ENCODE results near the gene RASSF7.
"Not testable (repeated sequence)": the region's sequence is repeated elsewhere in the genome, so short reads cannot be mapped to it uniquely, and the experiment has no call there.

The RASSF7 gene

DNA sequence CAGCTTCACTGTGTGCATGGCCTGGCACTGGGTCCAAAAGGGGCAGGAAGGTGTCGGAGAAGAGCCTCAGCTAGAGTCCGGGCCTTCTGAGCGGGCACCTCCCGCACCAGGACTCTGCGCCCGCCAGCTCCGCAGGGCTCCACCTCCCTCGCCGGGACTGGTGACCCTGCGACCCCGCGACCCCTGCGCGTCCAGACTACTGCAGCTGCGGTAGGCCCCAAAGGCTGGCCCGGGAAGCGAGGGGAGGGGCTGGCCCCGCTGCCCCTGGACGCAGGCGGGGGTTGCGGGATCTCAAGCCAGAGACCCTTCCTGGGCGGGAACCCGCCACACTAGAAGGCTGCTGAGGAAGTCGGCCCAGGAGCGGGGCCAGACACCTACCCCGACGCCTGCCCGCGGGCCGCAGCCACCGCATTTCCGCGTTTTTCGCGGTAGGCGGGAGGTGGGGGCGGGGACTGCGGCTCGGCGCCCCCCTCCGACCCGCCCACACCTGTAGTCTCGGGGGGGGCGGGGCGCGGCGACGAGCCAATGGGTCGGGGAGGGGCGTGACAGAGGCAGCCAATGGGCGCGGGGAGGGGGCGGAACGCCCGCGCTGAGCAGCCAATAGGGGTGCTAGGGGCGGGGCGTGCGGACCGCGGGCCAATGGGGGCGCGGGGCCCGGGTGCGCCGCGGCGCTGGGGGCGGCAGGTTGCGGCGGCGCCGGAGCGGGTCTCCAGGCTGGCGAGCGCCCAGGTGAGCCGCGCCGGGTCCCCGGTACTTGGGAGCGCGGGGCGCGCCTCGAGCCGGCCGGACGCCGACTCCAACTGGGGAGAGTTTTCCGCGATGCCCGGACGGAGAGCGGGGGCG, at the start of gene RASSF7, which contains the start of gene LMNTD2:
Gene RASSF7 (plus strand): TSS at position 666 of the 843 bp plus-strand sequence. CDS start 799 bp downstream, outside the sequence.
Gene LMNTD2 (minus strand): TSS at position 434 of the 843 bp plus-strand sequence. CDS start 22 bp downstream, at position 412.
- DNase-seq: peak; percentile 65

GRCh38 chr11:512761-513595, 47.8 kb upstream of the RASSF7 start:
- no peak for DNase-seq

DNA sequence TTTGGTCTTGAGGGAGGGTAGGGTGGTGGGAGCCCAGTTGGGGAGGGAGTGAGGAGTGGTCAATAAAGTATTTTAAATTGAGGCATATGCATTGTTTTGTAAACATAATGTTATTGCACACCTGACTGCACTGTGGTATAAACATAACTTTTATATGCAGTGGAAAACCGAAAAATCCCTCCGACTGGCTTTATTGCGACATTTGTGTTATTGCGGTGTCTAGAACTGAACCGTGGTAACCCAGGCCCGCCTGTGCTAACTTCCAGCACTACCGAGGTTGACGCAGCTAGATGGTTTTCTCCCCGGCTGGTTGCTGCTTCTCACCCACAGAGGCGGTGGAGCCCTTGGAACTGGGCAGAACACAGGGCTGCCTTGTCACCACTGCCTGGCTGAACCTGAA, 46.2 kb upstream of the RASSF7 start:
- DNase-seq: no peak

- no peak for DNase-seq
Observed at GRCh38 chr11:515131-515530, 45.6 kb upstream of the RASSF7 start.

DNA sequence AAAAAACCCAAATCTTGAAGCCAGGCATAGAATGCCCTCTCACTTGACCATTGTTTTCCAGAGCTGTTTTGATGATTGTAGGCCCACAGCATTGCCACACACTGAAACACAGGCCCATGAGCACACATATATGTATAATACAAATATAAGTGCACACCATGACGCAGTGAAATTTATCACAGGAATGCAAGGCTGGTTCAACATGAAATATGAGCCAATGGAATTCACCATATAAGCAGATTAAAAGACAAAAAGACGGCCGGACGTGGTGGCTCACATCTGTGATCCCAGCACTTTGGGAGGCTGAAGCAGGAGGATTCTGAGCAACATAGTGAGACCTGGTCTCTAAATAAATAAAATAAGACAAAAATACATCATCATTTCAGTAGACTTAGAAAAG, 44.4 kb upstream of the RASSF7 start:
- no peak for DNase-seq

- DNase-seq: not testable (repeated sequence)
Observed at GRCh38 chr11:516918-517685, 43.7 kb upstream of the RASSF7 start.

GRCh38 chr11:518463-519202, 42.1 kb upstream of the RASSF7 start:
- DNase-seq: peak; percentile 14

DNA sequence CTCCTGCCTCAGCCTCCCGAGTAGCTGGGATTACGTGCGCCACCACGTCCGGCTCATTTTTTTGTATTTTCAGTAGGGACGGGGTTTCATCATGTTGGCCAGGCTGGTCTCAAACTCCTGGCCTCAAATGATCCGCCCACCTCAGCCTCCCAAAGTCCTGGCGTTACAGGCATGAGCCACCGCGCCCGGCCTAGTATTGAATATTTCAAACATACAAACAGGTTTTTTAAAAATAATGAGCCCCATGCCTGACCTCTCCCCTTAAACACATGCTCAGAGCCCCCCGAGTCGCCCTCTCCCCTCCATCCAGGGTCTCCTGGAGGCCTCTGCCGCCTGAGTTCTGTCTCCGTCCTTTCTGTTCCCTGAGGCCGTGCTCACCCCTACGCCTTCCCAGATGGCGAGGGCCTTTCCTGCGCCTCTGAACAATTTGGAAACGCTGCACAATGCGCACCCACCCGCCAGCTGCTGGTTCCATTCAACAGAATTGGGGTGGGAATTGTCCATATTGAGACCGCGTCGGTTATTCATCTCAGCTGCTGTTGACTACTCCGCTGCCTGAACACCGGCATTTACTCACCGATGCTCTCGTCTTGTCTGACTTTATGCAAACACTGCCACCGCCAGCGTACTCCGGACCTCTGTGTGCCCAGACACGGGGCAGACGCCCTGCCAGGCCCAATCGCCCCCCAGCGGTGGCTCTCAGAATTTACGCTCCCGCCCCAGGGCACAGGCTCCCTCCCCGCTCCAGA, 40.2 kb upstream of the RASSF7 start:
- no peak for DNase-seq

DNA sequence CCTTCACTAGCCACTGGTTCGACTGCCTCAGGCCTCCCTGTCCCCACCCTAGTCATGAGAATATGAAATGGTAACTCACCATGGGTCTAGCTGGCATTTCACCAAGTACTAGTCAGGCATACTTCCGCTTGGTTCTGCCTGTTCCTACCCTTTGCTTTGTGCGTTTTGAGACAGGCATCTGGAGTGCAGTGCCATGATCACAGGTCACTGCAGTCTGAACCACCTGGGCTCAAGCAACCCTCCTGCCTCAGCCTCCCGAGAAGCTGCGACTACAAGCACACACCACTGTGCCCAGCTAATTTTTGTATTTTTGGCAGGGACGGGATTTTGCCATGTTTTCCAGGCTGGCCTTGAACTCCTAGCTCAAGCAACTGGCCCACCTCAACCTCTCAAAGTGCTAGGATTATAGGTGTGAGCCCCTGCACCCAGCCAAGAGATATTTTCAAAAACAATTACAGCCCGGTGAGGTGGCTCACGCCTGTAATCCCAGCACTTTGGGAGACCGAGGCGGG, 39.5 kb upstream of the RASSF7 start:
- DNase-seq: no peak

GRCh38 chr11:526192-526591, 34.6 kb upstream of the RASSF7 start:
- DNase-seq: no peak

DNA sequence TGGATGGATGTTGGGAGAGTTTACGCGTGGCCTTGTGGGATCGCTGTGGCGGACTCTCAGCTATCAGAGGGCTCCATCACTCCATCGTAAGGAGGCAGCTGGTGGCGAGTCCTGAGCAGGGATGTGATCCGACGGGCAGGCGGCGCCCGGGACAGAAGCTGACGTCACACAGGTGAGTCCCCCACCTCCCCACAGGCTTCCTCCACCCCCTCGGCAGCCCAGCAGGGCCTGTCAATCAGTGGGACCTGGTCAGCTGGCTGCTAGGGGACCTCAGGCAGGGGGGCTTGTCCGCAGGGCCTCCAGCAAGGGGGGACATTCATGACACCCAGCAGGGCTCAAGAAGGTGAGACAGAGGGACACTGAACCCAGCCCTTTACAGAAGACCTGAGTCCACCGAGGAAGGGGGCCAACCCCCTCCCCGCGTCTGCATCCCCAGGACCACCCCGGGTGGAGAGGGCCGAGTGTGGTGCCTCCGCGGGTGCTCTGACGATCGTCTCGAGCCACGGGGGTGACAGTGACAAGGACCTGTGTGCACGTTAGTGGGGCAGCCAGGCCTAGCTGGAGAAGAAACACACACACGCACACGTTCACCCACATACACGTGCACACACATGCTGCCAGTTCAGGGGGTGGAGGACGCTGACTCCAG, 32.5 kb upstream of the RASSF7 start:
- DNase-seq: no peak

- no peak for DNase-seq
Observed at GRCh38 chr11:528815-529727, 31.7 kb upstream of the RASSF7 start.

- DNase-seq: no peak
Observed at GRCh38 chr11:529728-530411, 30.9 kb upstream of the RASSF7 start.

DNA sequence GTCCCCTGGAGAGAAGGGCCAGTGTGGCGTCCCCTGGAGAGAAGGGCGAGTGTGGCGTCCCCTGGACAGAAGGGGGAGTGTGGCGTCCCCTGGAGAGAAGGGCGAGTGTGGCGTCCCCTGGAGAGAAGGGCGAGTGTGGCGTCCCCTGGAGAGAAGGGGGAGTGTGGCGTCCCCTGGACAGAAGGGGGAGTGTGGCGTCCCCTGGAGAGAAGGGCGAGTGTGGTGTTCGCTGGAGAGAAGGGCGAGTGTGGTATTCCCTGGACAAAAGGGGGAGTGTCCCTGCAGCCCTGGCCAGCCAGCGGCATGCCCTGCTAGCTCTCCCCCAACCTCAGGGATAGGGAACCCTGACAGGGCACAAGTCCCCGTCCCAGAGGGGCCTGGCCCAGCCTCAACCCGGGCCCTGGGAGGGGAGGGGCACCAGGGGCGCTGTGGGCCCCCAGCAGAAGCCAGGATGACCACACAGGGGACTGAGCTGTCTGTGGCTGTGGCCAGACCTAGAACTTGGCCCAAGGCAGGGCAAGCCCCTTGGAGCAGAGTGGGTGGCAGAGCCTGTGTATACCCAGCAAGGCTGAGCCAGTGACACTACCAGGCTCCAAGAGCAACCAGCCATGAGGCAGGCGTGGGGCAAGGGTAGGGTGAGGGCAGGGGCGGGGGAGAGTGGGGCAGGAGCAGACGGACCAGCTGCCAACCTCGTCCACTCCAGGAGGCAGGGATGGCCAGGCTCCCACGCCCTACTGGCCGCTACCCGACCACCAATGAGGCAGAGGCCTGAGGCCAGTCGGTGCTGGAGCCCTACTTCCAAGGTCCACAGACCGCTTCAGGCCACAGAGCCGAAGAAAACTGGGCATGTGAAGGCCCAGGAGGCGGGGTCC, 29.6 kb upstream of the RASSF7 start:
- DNase-seq: no peak

GRCh38 chr11:531919-532526, 28.7 kb upstream of the RASSF7 start:
- DNase-seq: no peak

GRCh38 chr11:532527-532985, 28.2 kb upstream of the RASSF7 start:
- DNase-seq: no peak

DNA sequence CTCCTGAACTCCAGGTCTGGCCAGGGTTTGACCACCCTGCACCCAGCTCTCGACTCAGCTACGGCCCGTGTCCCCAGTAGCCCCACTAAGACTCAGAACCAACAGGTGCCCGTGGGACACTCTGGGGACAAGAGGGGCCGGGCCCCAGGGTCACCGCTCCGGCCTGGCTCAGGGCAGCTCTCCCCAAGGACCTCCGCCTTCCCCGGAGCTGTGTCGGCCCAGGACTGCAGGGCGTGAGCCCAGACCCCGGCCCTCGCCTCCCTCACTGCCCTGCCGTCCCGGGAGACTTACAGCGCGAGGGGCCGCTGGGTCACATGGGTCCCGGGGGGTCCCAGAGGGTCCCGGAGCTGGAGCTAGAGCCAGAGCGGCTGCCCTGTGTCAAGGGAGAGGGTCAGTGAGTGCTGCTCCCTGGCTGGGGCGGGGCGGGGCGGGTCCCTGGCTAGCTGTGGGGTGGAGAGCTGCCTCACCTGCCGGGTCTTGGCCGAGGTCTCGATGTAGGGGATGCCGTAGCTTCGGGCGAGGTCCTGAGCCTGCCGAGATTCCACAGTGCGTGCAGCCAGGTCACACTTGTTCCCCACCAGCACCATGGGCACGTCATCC, 27.7 kb upstream of the RASSF7 start:
- no peak for DNase-seq

All from NCI-H2171 treated with DMSO at 0.1 percent for 48 hours (cell line).